NCI-H2081 treated with DMSO at 0.1 percent for 48 hours (cell line): ENCODE results near the gene SCIN.
"Not testable (repeated sequence)": the region's sequence is repeated elsewhere in the genome, so short reads cannot be mapped to it uniquely, and the experiment has no call there.

Experiments
- DNase-seq: peaks from one replicate; lab custom pipeline; 2025; lab: John Stamatoyannopoulos, UW

SCIN gene

GRCh38 chr7:12619461-12620069, 49.0 kb downstream of the SCIN start:
- no peak for DNase-seq

GRCh38 chr7:12620371-12620770, 49.9 kb downstream of the SCIN start:
- no peak for DNase-seq

- DNase-seq, result no peak
Measured at GRCh38 chr7:12623223-12623622, 52.7 kb downstream of the SCIN start.

GRCh38 chr7:12623885-12624498, 53.5 kb downstream of the SCIN start:
- peak; percentile 49 for DNase-seq

- no peak for DNase-seq
Measured at GRCh38 chr7:12625836-12626235, 55.3 kb downstream of the SCIN start.

GRCh38 chr7:12629816-12630512, 59.4 kb downstream of the SCIN start:
- no peak for DNase-seq

- peak; percentile 66 for DNase-seq
Measured at GRCh38 chr7:12630513-12630819, 59.9 kb downstream of the SCIN start.

- DNase-seq, result no peak
Measured at GRCh38 chr7:12633582-12633981, 63.1 kb downstream of the SCIN start.

- no peak for DNase-seq
Measured at GRCh38 chr7:12635830-12636229, 65.3 kb downstream of the SCIN start.

GRCh38 chr7:12637328-12637727, 66.8 kb downstream of the SCIN start:
- DNase-seq, result no peak

- DNase-seq, result no peak
Measured at GRCh38 chr7:12637819-12638592, 67.5 kb downstream of the SCIN start.

GRCh38 chr7:12638851-12639456, 68.4 kb downstream of the SCIN start:
- DNase-seq, result no peak

GRCh38 chr7:12640299-12641096, 70.0 kb downstream of the SCIN start:
- no peak for DNase-seq

GRCh38 chr7:12641196-12641595, 70.7 kb downstream of the SCIN start:
- no peak for DNase-seq

GRCh38 chr7:12642508-12642907, 72.0 kb downstream of the SCIN start:
- DNase-seq, result no peak

GRCh38 chr7:12643001-12643643, 72.6 kb downstream of the SCIN start:
- DNase-seq, result no peak

GRCh38 chr7:12643644-12644043, 73.1 kb downstream of the SCIN start:
- no peak for DNase-seq

GRCh38 chr7:12645212-12645611, 74.7 kb downstream of the SCIN start:
- DNase-seq, result not testable (repeated sequence)

GRCh38 chr7:12646139-12646538, 75.6 kb downstream of the SCIN start:
- no peak for DNase-seq

- DNase-seq, result no peak
Measured at GRCh38 chr7:12647364-12648219, 77.1 kb downstream of the SCIN start.
